Smooth muscle cell of bladder (primary cell): Measurements from ENCODE around the gene OR2T27. TPM values are rescaled to one million over a fixed set of nuclear protein-coding genes. Genes with fewer than 3 reads are reported as not detected.

Source experiments
- total RNA-seq: library from RNA; depleted of rRNA; stranded (reverse); fragments of >200 nt; gene quantifications from 2 replicates; pipeline ENCODE4 v1.2.3, GENCODE V29; 2014

Gene OR2T27, protein sequence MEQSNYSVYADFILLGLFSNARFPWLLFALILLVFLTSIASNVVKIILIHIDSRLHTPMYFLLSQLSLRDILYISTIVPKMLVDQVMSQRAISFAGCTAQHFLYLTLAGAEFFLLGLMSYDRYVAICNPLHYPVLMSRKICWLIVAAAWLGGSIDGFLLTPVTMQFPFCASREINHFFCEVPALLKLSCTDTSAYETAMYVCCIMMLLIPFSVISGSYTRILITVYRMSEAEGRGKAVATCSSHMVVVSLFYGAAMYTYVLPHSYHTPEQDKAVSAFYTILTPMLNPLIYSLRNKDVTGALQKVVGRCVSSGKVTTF
- not detected in 2 replicates for total RNA-seq

GRCh38 chr1:248655354-248655753, at the start of gene OR2T27:
Gene OR2T27 (minus strand): TSS chr1:248655528. CDS start chr1:248650884, 4,644 bp downstream.

DNA sequence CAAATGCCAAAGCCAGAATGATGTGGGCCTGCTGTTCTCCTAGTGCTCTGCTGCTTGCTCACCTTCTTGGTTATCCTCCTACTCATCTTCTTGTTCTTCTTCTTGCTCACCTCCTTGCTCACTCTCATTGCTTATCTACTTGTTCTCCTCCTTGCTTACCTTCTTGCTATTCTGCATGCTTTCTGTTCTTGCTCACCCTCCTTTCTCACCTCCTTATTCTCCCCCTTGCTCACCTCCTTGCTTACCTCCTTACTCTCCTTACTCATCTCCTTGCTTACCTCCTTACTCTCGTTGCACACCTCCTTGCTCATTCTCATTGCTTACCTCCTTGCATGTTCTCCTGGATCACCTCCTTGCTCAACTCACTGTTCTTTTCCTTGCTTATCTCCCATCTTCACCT, 47.4 kb upstream of the OR2T27 start, which contains the start of gene OR14I1:
TSS of gene OR14I1 (minus strand) at position 53 of the 400 bp plus-strand sequence.

GRCh38 chr1:248645178-248645577, 10.2 kb downstream of the OR2T27 start, which contains the start of gene OR2T35:
Gene OR2T35 (minus strand): TSS chr1:248645278. CDS start chr1:248639258, 6,020 bp downstream.

GRCh38 chr1:248634991-248635390, 20.3 kb downstream of the OR2T27 start, which contains the start of gene OR2T11:
Gene OR2T11 (minus strand): TSS chr1:248635091. CDS start chr1:248627128, 7,963 bp downstream.

Other genes with a start within 250 kb of the OR2T27 start
- gene OR2T2, start 209.9 kb downstream of the OR2T27 start, total RNA-seq = not detected in 2 replicates
- gene OR2T3, start 182.2 kb downstream of the OR2T27 start, total RNA-seq = not detected in 2 replicates
- not detected in 2 replicates for gene OR2T5, start 166.9 kb downstream of the OR2T27 start, total RNA-seq
- not detected in 2 replicates for gene OR2G6, start 147.5 kb downstream of the OR2T27 start, total RNA-seq
- gene OR2T29, start 92.8 kb downstream of the OR2T27 start, total RNA-seq = not detected in 2 replicates
- not detected in 2 replicates for gene OR2T34, start 80.8 kb downstream of the OR2T27 start, total RNA-seq
- not detected in 2 replicates for gene OR2T10, start 57.8 kb downstream of the OR2T27 start, total RNA-seq
- not detected in 2 replicates for gene OR2T11, start 20.4 kb downstream of the OR2T27 start, total RNA-seq
- gene OR2T35, start 10.2 kb downstream of the OR2T27 start, total RNA-seq = not detected in 2 replicates
- gene OR14I1, start 47.2 kb upstream of the OR2T27 start, total RNA-seq = not detected in 2 replicates
- gene LYPD8, start 100.2 kb upstream of the OR2T27 start, total RNA-seq = 0.14 TPM in 1 of 2 replicates, not detected in the other
- 15.2 and 22.4 TPM in 2 replicates for gene SH3BP5L, start 170.4 kb upstream of the OR2T27 start, total RNA-seq
- gene ZNF672, start 182.7 kb upstream of the OR2T27 start, total RNA-seq = 12.1 and 16.6 TPM in 2 replicates
- gene ZNF692, start 203.6 kb upstream of the OR2T27 start, total RNA-seq = 7.3 and 15.0 TPM in 2 replicates